ENCODE data around the gene ARMH1.

ARMH1 gene

GRCh38 chr1:44672961-44673674 lies 1.4 kb upstream of the ARMH1 start:
- Mint-ChIP-seq H3K27ac (no peak overlapping the region), H3K27me3 (no peaks in the 10 kb centered on the region), H3K4me1 (peaks cover 29% of the 10 kb centered on the region), H3K36me3 (ENCODE audit: low read depth) (no peaks in the 10 kb centered on the region), H3K9me3 (no peaks in the 10 kb centered on the region), H3K4me3 (peak overlapping the region; percentile 80)
- ATAC-seq (no peak), DNase-seq (no peak)

- peak overlapping the region; percentile 86 for H3K27ac Mint-ChIP-seq
- peak overlapping the region; percentile 80 for H3K4me3 Mint-ChIP-seq
- DNase-seq (no peak), ATAC-seq (no peak)
- H3K27me3 Mint-ChIP-seq = no peaks in the 10 kb centered on the region
- H3K9me3 Mint-ChIP-seq = no peaks in the 10 kb centered on the region
- H3K4me1 Mint-ChIP-seq = peaks cover 29% of the 10 kb centered on the region
- H3K36me3 Mint-ChIP-seq (ENCODE audit: low read depth) = no peaks in the 10 kb centered on the region
Observed at GRCh38 chr1:44673675-44674112, 820 bp upstream of the ARMH1 start.

- no peak overlapping the region for H3K27ac Mint-ChIP-seq
- ATAC-seq = no peak
- H3K4me3 Mint-ChIP-seq = peak overlapping the region; percentile 80
Observed at GRCh38 chr1:44675186-44675585, 672 bp downstream of the ARMH1 start.

GRCh38 chr1:44676484-44677200 lies 2.1 kb downstream of the ARMH1 start:
- DNase-seq (no peak), ATAC-seq (no peak)
- Mint-ChIP-seq H3K27me3 (no peaks in the 10 kb centered on the region), H3K4me1 (peaks cover 29% of the 10 kb centered on the region), H3K9me3 (no peaks in the 10 kb centered on the region), H3K4me3 (no peak overlapping the region), H3K36me3 (ENCODE audit: low read depth) (no peaks in the 10 kb centered on the region), H3K27ac (no peak overlapping the region)

More at GRCh38 chr1:44675186-44675585, 672 bp downstream of the ARMH1 start:
- Mint-ChIP-seq H3K9me3 (no peaks in the 10 kb centered on the region), H3K36me3 (ENCODE audit: low read depth) (no peaks in the 10 kb centered on the region), H3K4me1 (peaks cover 29% of the 10 kb centered on the region), H3K27me3 (no peaks in the 10 kb centered on the region)
- no peak for DNase-seq

- no peaks in the 10 kb centered on the region for H3K27me3 Mint-ChIP-seq
- H3K9me3 Mint-ChIP-seq = no peaks in the 10 kb centered on the region
- no peak for DNase-seq
- no peak overlapping the region for H3K4me3 Mint-ChIP-seq
- H3K4me1 Mint-ChIP-seq = peaks cover 23% of the 10 kb centered on the region
- H3K27ac Mint-ChIP-seq = no peak overlapping the region
- no peaks in the 10 kb centered on the region for H3K36me3 Mint-ChIP-seq (ENCODE audit: low read depth)
- ATAC-seq = no peak
Observed at GRCh38 chr1:44677201-44677766, 2.8 kb downstream of the ARMH1 start.

GRCh38 chr1:44678120-44678519 lies 3.6 kb downstream of the ARMH1 start:
- peaks cover 18% of the 10 kb centered on the region for H3K4me1 Mint-ChIP-seq
- H3K4me3 Mint-ChIP-seq = no peak overlapping the region
- H3K27me3 Mint-ChIP-seq = no peaks in the 10 kb centered on the region
- no peaks in the 10 kb centered on the region for H3K36me3 Mint-ChIP-seq (ENCODE audit: low read depth)
- no peak overlapping the region for H3K27ac Mint-ChIP-seq
- H3K9me3 Mint-ChIP-seq = no peaks in the 10 kb centered on the region
- ATAC-seq (no peak), DNase-seq (no peak)

GRCh38 chr1:44678626-44679025 lies 4.1 kb downstream of the ARMH1 start:
- no peak for ATAC-seq
- Mint-ChIP-seq H3K4me3 (no peak overlapping the region), H3K9me3 (no peaks in the 10 kb centered on the region), H3K27me3 (no peaks in the 10 kb centered on the region), H3K4me1 (peaks cover 13% of the 10 kb centered on the region), H3K36me3 (ENCODE audit: low read depth) (no peaks in the 10 kb centered on the region), H3K27ac (no peak overlapping the region)
- no peak for DNase-seq

GRCh38 chr1:44679468-44679867 lies 5.0 kb downstream of the ARMH1 start:
- H3K9me3 Mint-ChIP-seq = no peaks in the 10 kb centered on the region
- no peaks in the 10 kb centered on the region for H3K27me3 Mint-ChIP-seq
- ATAC-seq (no peak), DNase-seq (no peak)
- no peaks in the 10 kb centered on the region for H3K36me3 Mint-ChIP-seq (ENCODE audit: low read depth)
- H3K4me3 Mint-ChIP-seq = no peak overlapping the region
- H3K4me1 Mint-ChIP-seq = peaks cover 9% of the 10 kb centered on the region
- H3K27ac Mint-ChIP-seq = no peak overlapping the region

GRCh38 chr1:44681905-44682882 lies 7.7 kb downstream of the ARMH1 start:
- no peak overlapping the region for H3K27ac Mint-ChIP-seq
- ATAC-seq = no peak
- no peaks in the 10 kb centered on the region for H3K36me3 Mint-ChIP-seq (ENCODE audit: low read depth)
- H3K4me3 Mint-ChIP-seq = no peak overlapping the region
- no peaks in the 10 kb centered on the region for H3K27me3 Mint-ChIP-seq
- H3K9me3 Mint-ChIP-seq = no peaks in the 10 kb centered on the region
- no peak for DNase-seq
- peaks cover 2% of the 10 kb centered on the region for H3K4me1 Mint-ChIP-seq

GRCh38 chr1:44682883-44683265 lies 8.4 kb downstream of the ARMH1 start:
- H3K27ac Mint-ChIP-seq = no peak overlapping the region
- no peak for DNase-seq

GRCh38 chr1:44684525-44684924 lies 10.0 kb downstream of the ARMH1 start:
- peak; percentile 76 for ATAC-seq

More at GRCh38 chr1:44682883-44683265, 8.4 kb downstream of the ARMH1 start:
- Mint-ChIP-seq H3K9me3 (no peaks in the 10 kb centered on the region), H3K27me3 (no peaks in the 10 kb centered on the region), H3K36me3 (ENCODE audit: low read depth) (no peaks in the 10 kb centered on the region), H3K4me3 (no peak overlapping the region), H3K4me1 (peaks cover 2% of the 10 kb centered on the region)
- no peak for ATAC-seq

GRCh38 chr1:44685218-44685617 lies 10.7 kb downstream of the ARMH1 start:
- ATAC-seq (no peak), DNase-seq (no peak)
- Mint-ChIP-seq H3K36me3 (ENCODE audit: low read depth) (no peaks in the 10 kb centered on the region), H3K27me3 (no peaks in the 10 kb centered on the region), H3K9me3 (no peaks in the 10 kb centered on the region), H3K4me1 (peaks cover 2% of the 10 kb centered on the region), H3K4me3 (no peak overlapping the region), H3K27ac (no peak overlapping the region)

More at GRCh38 chr1:44684525-44684924, 10.0 kb downstream of the ARMH1 start:
- H3K9me3 Mint-ChIP-seq = no peaks in the 10 kb centered on the region
- no peak overlapping the region for H3K4me3 Mint-ChIP-seq
- no peaks in the 10 kb centered on the region for H3K27me3 Mint-ChIP-seq
- DNase-seq = no peak
- H3K4me1 Mint-ChIP-seq = peaks cover 2% of the 10 kb centered on the region
- no peak overlapping the region for H3K27ac Mint-ChIP-seq
- no peaks in the 10 kb centered on the region for H3K36me3 Mint-ChIP-seq (ENCODE audit: low read depth)

GRCh38 chr1:44685881-44686280 lies 11.4 kb downstream of the ARMH1 start:
- Mint-ChIP-seq H3K9me3 (no peaks in the 10 kb centered on the region), H3K4me3 (no peak overlapping the region), H3K27ac (no peak overlapping the region), H3K4me1 (peaks cover 2% of the 10 kb centered on the region), H3K27me3 (no peaks in the 10 kb centered on the region), H3K36me3 (ENCODE audit: low read depth) (no peaks in the 10 kb centered on the region)
- DNase-seq = no peak
- ATAC-seq = no peak

GRCh38 chr1:44688760-44689446 lies 14.4 kb downstream of the ARMH1 start:
- no peaks in the 10 kb centered on the region for H3K9me3 Mint-ChIP-seq

More at GRCh38 chr1:44688760-44689446, 14.4 kb downstream of the ARMH1 start:
- ATAC-seq (no peak), DNase-seq (no peak)
- peaks cover 19% of the 10 kb centered on the region for H3K4me1 Mint-ChIP-seq
- no peak overlapping the region for H3K4me3 Mint-ChIP-seq
- H3K27ac Mint-ChIP-seq = no peak overlapping the region
- no peaks in the 10 kb centered on the region for H3K36me3 Mint-ChIP-seq (ENCODE audit: low read depth)
- no peaks in the 10 kb centered on the region for H3K27me3 Mint-ChIP-seq
